MM.1S (cell line): ENCODE results near the gene PRM3.

Experiments used
- EZH2 ChIP-seq: fragments of 300-600 bp; sonication (generic); optimal IDR thresholded peaks from 2 replicates; pipeline ENCODE3; 2017; ENCODE audit warnings: low read depth, mild to moderate bottlenecking, antibody characterized with exemption, low read length, mixed read lengths
- EZH2phosphoT487 ChIP-seq: fragments of 300-600 bp; sonication (generic); IDR thresholded peaks from 2 replicates; pipeline ENCODE4 v1.6.1; 2018; ENCODE audit warnings: antibody characterized with exemption, low read length
- TF ChIP-seq, protein P1 (sequence below): fragments of 300-600 bp; sonication (generic); IDR thresholded peaks from 2 replicates; pipeline ENCODE4 v1.5.1; 2016; ENCODE audit warnings: antibody characterized with exemption, low read length, mixed read lengths

DNA sequence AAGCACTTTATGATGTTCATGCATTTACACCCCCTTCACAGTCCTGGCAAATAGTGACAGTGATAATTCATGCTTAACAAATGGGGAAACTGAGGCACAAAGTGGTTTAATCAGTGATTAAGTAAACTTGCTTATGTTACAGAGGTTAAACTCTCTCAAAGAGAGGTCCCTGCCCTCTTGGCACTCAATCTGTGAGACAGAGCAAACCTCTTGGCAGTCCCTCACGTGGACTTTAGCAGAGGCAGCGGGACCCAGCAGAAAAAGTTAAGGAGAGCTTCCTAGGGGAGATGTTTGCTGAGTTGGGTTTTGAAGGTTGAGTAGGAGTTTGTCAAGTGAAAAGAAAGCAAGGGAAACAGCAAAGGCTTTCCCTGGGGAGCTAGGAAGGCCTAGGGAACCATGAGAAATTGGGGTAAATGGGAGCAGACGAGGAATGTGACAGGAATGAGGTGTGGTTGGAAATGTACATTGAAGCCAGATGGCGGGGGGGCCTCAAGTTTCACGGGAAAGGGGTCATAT is 28.1 kb downstream of the PRM3 start:
- TF ChIP-seq, protein P1, sequence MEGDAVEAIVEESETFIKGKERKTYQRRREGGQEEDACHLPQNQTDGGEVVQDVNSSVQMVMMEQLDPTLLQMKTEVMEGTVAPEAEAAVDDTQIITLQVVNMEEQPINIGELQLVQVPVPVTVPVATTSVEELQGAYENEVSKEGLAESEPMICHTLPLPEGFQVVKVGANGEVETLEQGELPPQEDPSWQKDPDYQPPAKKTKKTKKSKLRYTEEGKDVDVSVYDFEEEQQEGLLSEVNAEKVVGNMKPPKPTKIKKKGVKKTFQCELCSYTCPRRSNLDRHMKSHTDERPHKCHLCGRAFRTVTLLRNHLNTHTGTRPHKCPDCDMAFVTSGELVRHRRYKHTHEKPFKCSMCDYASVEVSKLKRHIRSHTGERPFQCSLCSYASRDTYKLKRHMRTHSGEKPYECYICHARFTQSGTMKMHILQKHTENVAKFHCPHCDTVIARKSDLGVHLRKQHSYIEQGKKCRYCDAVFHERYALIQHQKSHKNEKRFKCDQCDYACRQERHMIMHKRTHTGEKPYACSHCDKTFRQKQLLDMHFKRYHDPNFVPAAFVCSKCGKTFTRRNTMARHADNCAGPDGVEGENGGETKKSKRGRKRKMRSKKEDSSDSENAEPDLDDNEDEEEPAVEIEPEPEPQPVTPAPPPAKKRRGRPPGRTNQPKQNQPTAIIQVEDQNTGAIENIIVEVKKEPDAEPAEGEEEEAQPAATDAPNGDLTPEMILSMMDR, result no peak
- TF ChIP-seq EZH2 (no peak), EZH2phosphoT487 (no peak)
